Epithelial cell of proximal tubule (primary cell): ENCODE data around the gene BBLN. TPM values are rescaled to one million over a fixed set of nuclear protein-coding genes. Genes with fewer than 3 reads are reported as not detected.

Experiments used
- DNase-seq: peaks from one replicate; pipeline ENCODE4 v3.0.0-alpha.2; 2011; ENCODE audit warnings: low read depth
- H3K4me3 ChIP-seq: 2 replicates; pipeline ENCODE4 v1.5.1; 2011; ENCODE audit warnings: low read depth, mild to moderate bottlenecking, low read length
- total RNA-seq: library from RNA; depleted of rRNA; stranded (reverse); fragments of >200 nt; gene quantifications from 2 replicates; pipeline ENCODE4 v1.2.3, GENCODE V29; 2015
- TF ChIP-seq, protein P1 (sequence below): conservative IDR thresholded peaks from 2 replicates; pipeline ENCODE4 v1.5.1; 2012; ENCODE audit warnings: low read depth, mild to moderate bottlenecking, low read length

BBLN gene
- total RNA-seq, 1 donor from 2014 or later: 269 TPM

DNA sequence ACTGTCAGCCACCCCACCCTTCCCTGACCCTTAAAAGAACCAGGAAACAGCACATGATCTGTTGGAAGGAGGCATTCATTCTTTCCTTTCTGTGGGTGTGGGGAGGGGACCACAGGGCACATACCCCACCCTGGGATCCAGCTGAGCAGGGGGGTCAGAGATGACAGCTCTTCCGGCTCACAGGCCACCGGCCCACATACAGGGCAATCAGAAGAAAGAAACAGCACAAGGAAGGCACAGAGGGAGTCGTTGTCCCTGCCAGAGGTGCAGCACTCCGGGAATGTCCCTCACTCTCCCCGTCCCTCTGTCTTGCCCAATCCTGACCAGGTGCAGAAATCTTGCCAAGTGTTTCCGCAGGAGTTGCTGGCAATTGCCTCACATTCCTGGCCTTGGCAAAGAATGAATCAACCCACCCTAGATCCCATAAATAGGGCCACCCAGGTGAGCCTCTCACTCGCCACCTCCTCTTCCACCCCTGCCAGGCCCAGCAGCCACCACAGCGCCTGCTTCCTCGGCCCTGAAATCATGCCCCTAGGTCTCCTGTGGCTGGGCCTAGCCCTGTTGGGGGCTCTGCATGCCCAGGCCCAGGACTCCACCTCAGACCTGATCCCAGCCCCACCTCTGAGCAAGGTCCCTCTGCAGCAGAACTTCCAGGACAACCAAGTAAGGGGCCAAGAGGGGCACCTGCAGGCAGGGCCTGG lies 10.9 kb upstream of the BBLN start, which contains the start of gene LCN2:
LCN2 (plus strand) TSS at position 453 of the 701 bp plus-strand sequence; CDS start at position 526, 73 bp downstream.
- TF ChIP-seq, protein P1, sequence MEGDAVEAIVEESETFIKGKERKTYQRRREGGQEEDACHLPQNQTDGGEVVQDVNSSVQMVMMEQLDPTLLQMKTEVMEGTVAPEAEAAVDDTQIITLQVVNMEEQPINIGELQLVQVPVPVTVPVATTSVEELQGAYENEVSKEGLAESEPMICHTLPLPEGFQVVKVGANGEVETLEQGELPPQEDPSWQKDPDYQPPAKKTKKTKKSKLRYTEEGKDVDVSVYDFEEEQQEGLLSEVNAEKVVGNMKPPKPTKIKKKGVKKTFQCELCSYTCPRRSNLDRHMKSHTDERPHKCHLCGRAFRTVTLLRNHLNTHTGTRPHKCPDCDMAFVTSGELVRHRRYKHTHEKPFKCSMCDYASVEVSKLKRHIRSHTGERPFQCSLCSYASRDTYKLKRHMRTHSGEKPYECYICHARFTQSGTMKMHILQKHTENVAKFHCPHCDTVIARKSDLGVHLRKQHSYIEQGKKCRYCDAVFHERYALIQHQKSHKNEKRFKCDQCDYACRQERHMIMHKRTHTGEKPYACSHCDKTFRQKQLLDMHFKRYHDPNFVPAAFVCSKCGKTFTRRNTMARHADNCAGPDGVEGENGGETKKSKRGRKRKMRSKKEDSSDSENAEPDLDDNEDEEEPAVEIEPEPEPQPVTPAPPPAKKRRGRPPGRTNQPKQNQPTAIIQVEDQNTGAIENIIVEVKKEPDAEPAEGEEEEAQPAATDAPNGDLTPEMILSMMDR: no peak
- DNase-seq: peak; percentile 70
- H3K4me3 ChIP-seq: no peak within 1 kb of the TSS

DNA sequence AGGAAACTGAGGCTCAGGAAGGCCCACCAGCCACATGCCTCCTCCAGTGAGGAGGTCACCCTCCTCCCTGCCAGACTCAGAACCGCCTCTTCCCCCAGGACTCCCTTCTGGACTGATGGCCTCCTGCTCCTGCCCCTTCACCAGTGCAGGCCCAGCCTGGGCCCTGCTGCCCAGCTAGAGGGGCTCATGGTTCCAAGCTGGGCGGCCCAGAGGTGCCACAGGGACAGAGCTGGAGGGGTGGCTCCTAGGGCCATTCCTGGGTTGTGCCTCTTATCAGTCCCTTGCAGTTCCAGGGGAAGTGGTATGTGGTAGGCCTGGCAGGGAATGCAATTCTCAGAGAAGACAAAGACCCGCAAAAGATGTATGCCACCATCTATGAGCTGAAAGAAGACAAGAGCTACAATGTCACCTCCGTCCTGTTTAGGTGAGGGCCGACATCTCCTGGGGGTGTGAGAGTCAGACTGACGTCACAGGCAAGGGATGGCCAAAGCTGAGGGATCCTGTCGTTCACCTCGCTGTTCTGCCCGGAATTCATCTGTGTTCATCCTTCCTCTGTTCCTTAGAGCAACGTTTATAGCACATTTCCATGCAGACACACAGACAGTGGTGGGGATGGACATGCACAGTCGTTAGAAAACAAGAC lies 10.0 kb upstream of the BBLN start:
- TF ChIP-seq, protein P1: no peak
- no peak overlapping the region for H3K4me3 ChIP-seq
- no peak for DNase-seq

DNA sequence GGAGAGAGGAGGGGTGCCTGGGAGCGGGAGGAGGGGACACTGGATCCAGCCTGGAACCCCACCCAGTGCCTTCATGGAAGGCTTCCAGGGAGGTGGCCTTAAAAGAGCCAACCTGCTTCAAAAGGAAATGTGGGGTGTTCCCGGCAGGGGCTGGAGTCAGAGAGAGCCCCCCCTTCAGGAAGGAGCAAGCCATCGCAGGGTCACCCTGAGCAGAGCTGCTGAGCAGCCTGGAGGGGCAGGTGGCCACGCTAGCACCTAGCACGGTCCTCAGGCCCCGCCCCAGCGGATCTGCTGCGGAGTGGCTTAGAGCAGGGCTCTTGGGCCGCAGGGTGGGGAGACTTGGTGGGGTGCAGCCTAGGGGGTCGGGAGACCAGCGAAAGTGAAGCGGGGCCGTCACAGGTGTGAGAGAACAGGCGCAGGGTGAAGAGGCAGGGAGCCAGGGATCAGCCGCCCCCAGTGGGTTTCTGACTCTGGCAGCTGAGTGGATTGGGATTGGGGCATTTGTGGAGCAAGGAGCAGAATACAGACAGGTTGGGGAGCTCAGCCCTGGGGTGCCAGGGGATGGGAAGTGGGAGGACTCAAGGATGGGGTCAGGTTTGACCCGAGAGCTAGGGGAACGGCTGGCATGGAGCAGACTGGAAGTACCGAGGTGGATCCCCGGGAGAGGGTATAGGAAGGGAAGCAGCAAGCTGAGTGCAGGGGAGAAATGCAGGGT lies 9.3 kb upstream of the BBLN start:
- H3K4me3 ChIP-seq: no peak overlapping the region
- TF ChIP-seq, protein P1: peak; percentile 30
- DNase-seq: no peak

DNA sequence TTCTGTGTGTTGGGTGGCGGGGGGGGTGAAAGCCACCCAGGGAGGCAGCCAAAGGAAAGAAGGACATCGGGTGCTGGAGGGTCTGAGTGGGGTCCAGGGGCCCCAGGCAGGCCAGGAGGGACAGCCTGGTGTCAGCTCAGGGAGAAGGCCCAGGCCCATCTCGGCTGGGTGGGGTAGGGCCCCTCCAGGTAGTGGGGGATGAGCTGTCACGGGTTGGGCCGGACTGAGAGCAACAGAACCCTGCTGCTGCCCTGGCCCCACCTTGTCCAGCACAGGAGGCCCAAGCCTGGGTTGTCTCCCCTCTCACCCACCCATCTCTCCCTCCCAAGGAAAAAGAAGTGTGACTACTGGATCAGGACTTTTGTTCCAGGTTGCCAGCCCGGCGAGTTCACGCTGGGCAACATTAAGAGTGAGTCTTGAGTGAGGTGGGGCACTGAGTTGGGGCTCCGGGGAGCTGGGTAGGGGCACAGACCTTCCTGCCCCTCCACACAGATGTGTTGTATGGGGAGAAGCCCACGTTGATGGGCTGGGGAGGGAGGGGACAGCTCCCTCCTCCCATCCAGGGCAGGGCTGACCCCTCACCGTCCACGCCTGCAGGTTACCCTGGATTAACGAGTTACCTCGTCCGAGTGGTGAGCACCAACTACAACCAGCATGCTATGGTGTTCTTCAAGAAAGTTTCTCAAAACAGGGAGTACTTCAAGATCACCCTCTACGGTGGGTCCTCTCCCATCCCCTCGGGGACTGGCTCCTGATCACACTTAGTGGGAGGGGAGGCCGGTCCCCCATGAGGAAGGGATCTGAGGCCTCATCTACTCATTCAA lies 8.5 kb upstream of the BBLN start:
- no peak overlapping the region for H3K4me3 ChIP-seq
- DNase-seq: no peak
- TF ChIP-seq, protein P1: no peak

DNA sequence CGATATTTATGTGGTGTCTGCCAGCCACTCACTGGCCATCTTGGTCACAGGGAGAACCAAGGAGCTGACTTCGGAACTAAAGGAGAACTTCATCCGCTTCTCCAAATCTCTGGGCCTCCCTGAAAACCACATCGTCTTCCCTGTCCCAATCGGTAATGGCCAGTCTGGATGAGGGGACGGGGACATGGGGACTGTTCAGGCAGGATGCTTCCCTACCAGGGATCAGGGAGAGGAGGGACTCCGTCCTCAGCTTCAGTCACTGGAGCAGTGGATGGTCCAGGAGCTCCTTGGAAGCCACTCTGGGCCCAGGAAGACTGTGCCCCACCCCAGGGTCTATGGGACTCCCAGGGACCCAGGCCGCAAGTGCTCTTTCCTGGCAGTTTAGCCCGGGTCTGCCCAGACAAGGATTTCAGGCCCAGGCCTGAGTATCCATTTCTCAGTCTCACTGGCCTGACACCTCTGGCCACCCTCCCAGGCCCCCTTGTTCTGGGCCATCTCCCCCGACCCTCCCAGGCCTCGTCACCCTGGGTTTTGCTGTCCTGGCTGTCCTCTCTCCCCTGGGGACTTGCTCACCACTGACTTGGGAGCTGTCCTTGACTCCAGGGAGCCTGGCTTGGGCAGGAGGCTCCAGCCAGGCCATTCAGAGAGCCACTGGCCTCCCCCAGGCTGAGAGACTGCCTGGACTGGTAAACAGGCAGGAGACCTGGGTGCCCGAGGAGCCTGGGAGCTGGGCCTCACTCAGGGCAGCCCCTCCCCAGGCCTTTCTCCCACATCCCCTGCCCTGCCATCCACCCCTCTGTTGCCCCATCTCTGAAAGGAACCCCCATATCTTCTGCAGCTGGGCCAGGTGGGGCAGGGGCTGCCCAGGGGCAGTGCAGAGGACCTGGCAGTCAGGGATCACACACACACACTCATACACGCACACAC lies 7.7 kb upstream of the BBLN start:
- no peak overlapping the region for H3K4me3 ChIP-seq
- DNase-seq: no peak
- TF ChIP-seq, protein P1: no peak
